ENCODE results near the gene SORBS2. TPM values are rescaled to one million over a fixed set of nuclear protein-coding genes. Genes with fewer than 3 reads are reported as not detected.
A peak's percentile ranks its signal among the peaks of the same experiment; 100 is the strongest.

SORBS2 gene
- total RNA-seq, 5 donors from 2014 or later (not counting 1 experiment from before 2014, with no cell fraction given) = 0.15 to 1.9 (median 0.98) TPM; not detected in 1

- WGBS (ENCODE audit: insufficient coverage) = 90% methylated on average over 2 of the region's 9 CpGs
- Mint-ChIP-seq H3K4me3 (no peak overlapping the region), H3K9me3 (no peaks in the 10 kb centered on the region), H3K27me3 (peaks cover 26 to 32% of the 10 kb centered on the region in 2 donors), H3K4me1 (peaks cover 3 to 6% (median 4%) of the 10 kb centered on the region in 3 donors), H3K36me3 (no peaks in the 10 kb centered on the region), H3K27ac (no peak overlapping the region)
- H3K4me1 ChIP-seq (ENCODE audit: control insufficient read depth in 1 of 2, extremely low read depth in 1 of 2, insufficient read depth in 2 of 2, low read length in 2 of 2) = no peaks in the 10 kb centered on the region
- peaks cover 0 to 18% of the 10 kb centered on the region in 2 experiments for H3K27me3 ChIP-seq (replicated peaks in 1 of 2; ENCODE audit: control insufficient read depth in 2 of 2, extremely low read depth in 1 of 2, insufficient read depth in 2 of 2, low read length in 1 of 2)
- H3K36me3 ChIP-seq (ENCODE audit: control insufficient read depth in 2 of 2, extremely low read depth in 1 of 2, insufficient read depth in 1 of 2, low read length in 1 of 2) = no peaks in the 10 kb centered on the region
- DNase-seq (no peak), ATAC-seq (replicated peaks in 1 of 4) (no peak)
- no peaks in the 10 kb centered on the region for H3K9me3 ChIP-seq
- no peak overlapping the region for H3K27ac ChIP-seq (ENCODE audit: low read length)
- H3K4me3 ChIP-seq (ENCODE audit: control insufficient read depth in 1 of 2, extremely low read depth in 1 of 2, low read length in 1 of 2) = no peak overlapping the region
- CTCF ChIA-PET = no interaction called here
- POLR2A ChIA-PET = no interaction called here
Measured at GRCh38 chr4:185637163-185637875, 174.7 kb downstream of the SORBS2 start.

DNA sequence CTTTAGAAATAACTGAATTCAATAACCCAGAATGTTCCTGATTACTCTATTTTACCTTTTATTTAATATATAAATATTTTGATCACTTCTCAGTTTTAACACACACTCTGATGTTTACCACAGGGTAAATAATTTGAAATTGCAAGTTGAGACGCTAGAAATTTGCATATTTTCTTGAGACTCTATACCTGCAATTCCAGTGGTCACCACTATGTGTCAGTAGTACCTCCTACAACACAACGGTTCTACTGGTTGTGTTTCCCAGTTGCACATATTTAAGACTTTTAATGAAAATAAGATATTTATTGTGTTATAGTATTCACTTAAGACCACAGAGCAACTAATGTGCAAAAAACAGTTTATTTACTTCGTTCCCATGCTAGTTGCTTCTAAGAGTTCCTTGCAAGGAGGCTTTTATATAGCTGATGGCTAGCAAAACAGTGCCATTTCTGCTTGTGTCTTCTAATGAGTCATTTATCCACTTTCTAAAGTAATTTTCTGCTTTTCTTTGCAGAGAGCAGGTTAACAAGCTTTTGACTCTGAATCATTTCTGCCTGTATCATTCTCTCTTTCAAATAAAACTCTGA, 177.8 kb downstream of the SORBS2 start:
- CTCF ChIA-PET = no interaction called here
- Histone ChIP-seq H3K9me3 (no peaks in the 10 kb centered on the region), H3K27me3 (replicated peaks in 1 of 2; ENCODE audit: control insufficient read depth in 2 of 2, extremely low read depth in 1 of 2, insufficient read depth in 2 of 2, low read length in 1 of 2) (peaks cover 0 to 21% of the 10 kb centered on the region in 2 experiments), H3K27ac (ENCODE audit: low read length) (no peak overlapping the region), H3K36me3 (ENCODE audit: control insufficient read depth in 2 of 2, extremely low read depth in 1 of 2, insufficient read depth in 1 of 2, low read length in 1 of 2) (no peaks in the 10 kb centered on the region), H3K4me1 (ENCODE audit: control insufficient read depth in 1 of 2, extremely low read depth in 1 of 2, insufficient read depth in 2 of 2, low read length in 2 of 2) (no peaks in the 10 kb centered on the region), H3K4me3 (ENCODE audit: control insufficient read depth in 1 of 2, extremely low read depth in 1 of 2, low read length in 1 of 2) (no peak overlapping the region)
- H3K4me3 Mint-ChIP-seq = no peak overlapping the region
- DNase-seq (peak in 1 of 35 experiments; percentile 2), ATAC-seq (replicated peaks in 1 of 4) (no peak)
- H3K36me3 Mint-ChIP-seq = no peaks in the 10 kb centered on the region
- no peaks in the 10 kb centered on the region for H3K9me3 Mint-ChIP-seq
- H3K4me1 Mint-ChIP-seq = peaks cover 3 to 6% (median 4%) of the 10 kb centered on the region in 3 donors
- POLR2A ChIA-PET = no interaction called here
- no peak overlapping the region for H3K27ac Mint-ChIP-seq
- H3K27me3 Mint-ChIP-seq = peaks cover 25 to 37% of the 10 kb centered on the region in 2 donors
- WGBS (ENCODE audit: insufficient coverage) = no CpG with 5 or more reads among the region's 3 CpGs

- no peak overlapping the region for H3K27ac Mint-ChIP-seq
- ChIA-PET CTCF (interaction anchor here in 1 of 2 donors (1.8 kb wide), 1 partner anchor 8 kb away, joined by 3 read pairs; no protein-coding TSS in a partner anchor), POLR2A (no interaction called here)
- Histone ChIP-seq H3K4me3 (ENCODE audit: control insufficient read depth in 1 of 2, extremely low read depth in 1 of 2, low read length in 1 of 2) (no peak overlapping the region), H3K27me3 (replicated peaks in 1 of 2; ENCODE audit: control insufficient read depth in 2 of 2, extremely low read depth in 1 of 2, insufficient read depth in 2 of 2, low read length in 1 of 2) (peaks cover 0 to 20% of the 10 kb centered on the region in 2 experiments), H3K27ac (ENCODE audit: low read length) (no peak overlapping the region), H3K36me3 (ENCODE audit: control insufficient read depth in 2 of 2, extremely low read depth in 1 of 2, insufficient read depth in 1 of 2, low read length in 1 of 2) (no peaks in the 10 kb centered on the region), H3K4me1 (ENCODE audit: control insufficient read depth in 1 of 2, extremely low read depth in 1 of 2, insufficient read depth in 2 of 2, low read length in 2 of 2) (no peaks in the 10 kb centered on the region), H3K9me3 (no peaks in the 10 kb centered on the region)
- 89% methylated on average over 5 of the region's 9 CpGs for WGBS (ENCODE audit: insufficient coverage)
- ATAC-seq (replicated peaks in 1 of 4) = no peak
- no peaks in the 10 kb centered on the region for H3K9me3 Mint-ChIP-seq
- no peak for DNase-seq
- no peak overlapping the region for H3K4me3 Mint-ChIP-seq
- no peaks in the 10 kb centered on the region for H3K4me1 Mint-ChIP-seq
- H3K36me3 Mint-ChIP-seq = no peaks in the 10 kb centered on the region
- peaks cover 15 to 16% of the 10 kb centered on the region in 2 donors for H3K27me3 Mint-ChIP-seq
Measured at GRCh38 chr4:185626798-185627197, 185.2 kb downstream of the SORBS2 start.

- no peak overlapping the region for H3K27ac ChIP-seq (ENCODE audit: low read length)
- no peak for ATAC-seq (replicated peaks in 1 of 4)
- no peak overlapping the region for H3K27ac Mint-ChIP-seq
- H3K27me3 ChIP-seq (replicated peaks in 1 of 2; ENCODE audit: control insufficient read depth in 2 of 2, extremely low read depth in 1 of 2, insufficient read depth in 2 of 2, low read length in 1 of 2) = peaks cover 0 to 16% of the 10 kb centered on the region in 2 experiments
- H3K36me3 Mint-ChIP-seq = no peaks in the 10 kb centered on the region
- peaks cover 13 to 15% of the 10 kb centered on the region in 2 donors for H3K27me3 Mint-ChIP-seq
- H3K4me1 Mint-ChIP-seq = no peaks in the 10 kb centered on the region
- no peaks in the 10 kb centered on the region for H3K9me3 ChIP-seq
- no peaks in the 10 kb centered on the region for H3K36me3 ChIP-seq (ENCODE audit: control insufficient read depth in 2 of 2, extremely low read depth in 1 of 2, insufficient read depth in 1 of 2, low read length in 1 of 2)
- H3K9me3 Mint-ChIP-seq = no peaks in the 10 kb centered on the region
- CTCF ChIA-PET = interaction anchor here (0.6 kb wide), 2 partner anchors 199 to 801 kb away, joined by 3 read pairs; no protein-coding TSS in a partner anchor
- H3K4me3 ChIP-seq (ENCODE audit: control insufficient read depth in 1 of 2, extremely low read depth in 1 of 2, low read length in 1 of 2) = no peak overlapping the region
- no CpG with 5 or more reads among the region's 2 CpGs for WGBS (ENCODE audit: insufficient coverage)
- POLR2A ChIA-PET = no interaction called here
- H3K4me3 Mint-ChIP-seq = no peak overlapping the region
- no peaks in the 10 kb centered on the region for H3K4me1 ChIP-seq (ENCODE audit: control insufficient read depth in 1 of 2, extremely low read depth in 1 of 2, insufficient read depth in 2 of 2, low read length in 2 of 2)
- DNase-seq = no peak
Measured at GRCh38 chr4:185625503-185625902, 186.5 kb downstream of the SORBS2 start.

DNA sequence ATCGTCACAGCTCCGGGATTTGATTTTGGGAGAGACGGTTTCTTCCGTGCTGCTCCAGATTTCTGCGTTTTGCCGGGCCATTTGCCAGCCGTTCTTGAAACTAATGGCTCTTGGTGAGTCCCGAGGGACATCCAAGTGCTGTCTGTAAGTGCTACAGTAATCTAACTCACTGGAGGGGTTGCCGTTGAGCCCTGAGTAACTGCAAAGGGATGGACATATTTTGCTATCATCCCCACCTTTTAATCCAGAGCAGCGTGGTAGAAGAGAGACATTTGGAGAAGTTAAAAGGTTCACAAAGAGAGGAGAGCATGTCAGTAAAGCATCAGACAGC, 187.8 kb downstream of the SORBS2 start:
- POLR2A ChIA-PET = no interaction called here
- H3K36me3 Mint-ChIP-seq = no peaks in the 10 kb centered on the region
- H3K27me3 Mint-ChIP-seq = peaks cover 11 to 14% of the 10 kb centered on the region in 2 donors
- Histone ChIP-seq H3K27ac (ENCODE audit: low read length) (no peak overlapping the region), H3K27me3 (replicated peaks in 1 of 2; ENCODE audit: control insufficient read depth in 2 of 2, extremely low read depth in 1 of 2, insufficient read depth in 2 of 2, low read length in 1 of 2) (peaks cover 0 to 18% of the 10 kb centered on the region in 2 experiments), H3K9me3 (no peaks in the 10 kb centered on the region), H3K4me3 (ENCODE audit: control insufficient read depth in 1 of 2, extremely low read depth in 1 of 2, low read length in 1 of 2) (no peak overlapping the region), H3K4me1 (ENCODE audit: control insufficient read depth in 1 of 2, extremely low read depth in 1 of 2, insufficient read depth in 2 of 2, low read length in 2 of 2) (no peaks in the 10 kb centered on the region), H3K36me3 (ENCODE audit: control insufficient read depth in 2 of 2, extremely low read depth in 1 of 2, insufficient read depth in 1 of 2, low read length in 1 of 2) (no peaks in the 10 kb centered on the region)
- no peaks in the 10 kb centered on the region for H3K9me3 Mint-ChIP-seq
- ATAC-seq (replicated peaks in 1 of 4) = no peak
- no peak for DNase-seq
- no peaks in the 10 kb centered on the region for H3K4me1 Mint-ChIP-seq
- CTCF ChIA-PET = no interaction called here
- no peak overlapping the region for H3K4me3 Mint-ChIP-seq
- 89% methylated on average over 7 of the region's 10 CpGs for WGBS (ENCODE audit: insufficient coverage)
- H3K27ac Mint-ChIP-seq = no peak overlapping the region

DNA sequence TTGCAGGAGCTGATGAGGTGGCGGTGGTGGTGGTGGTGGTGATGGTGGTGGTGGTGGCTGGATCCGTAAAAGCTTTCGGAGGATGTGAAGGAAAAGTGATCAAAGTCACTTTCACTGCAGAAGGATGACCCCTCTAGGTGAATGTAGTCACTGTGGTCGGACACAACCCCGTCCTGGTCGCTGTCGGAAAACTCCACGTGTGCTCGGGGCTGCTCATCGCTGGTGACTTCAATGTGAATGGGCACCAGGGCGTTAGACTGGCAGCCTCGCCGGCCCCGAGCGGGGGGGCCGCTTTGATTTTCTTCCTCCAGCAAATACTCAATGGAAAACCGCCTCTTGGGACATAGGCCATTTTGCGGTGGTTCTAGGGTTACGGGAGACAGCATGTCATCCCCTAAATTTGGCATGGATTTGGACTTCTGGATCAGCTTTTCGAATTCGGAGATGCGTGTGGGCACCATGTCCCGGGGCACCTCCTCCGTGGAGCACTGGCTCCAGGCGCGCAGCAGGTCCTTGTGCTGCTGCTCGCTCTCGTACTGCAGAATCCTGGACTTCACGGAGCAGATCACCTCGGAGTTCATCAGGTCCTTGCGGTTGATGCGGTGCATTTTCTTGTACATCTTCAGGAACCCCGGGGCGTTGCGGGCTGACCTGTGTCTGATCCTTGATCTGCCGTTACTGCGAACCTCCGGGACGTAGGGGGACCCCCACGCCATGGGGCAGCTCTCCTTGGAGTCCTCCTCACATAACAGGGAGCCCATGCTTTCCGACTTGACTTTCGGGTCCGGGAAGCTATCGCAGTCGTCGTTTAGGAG, 188.3 kb downstream of the SORBS2 start:
- Mint-ChIP-seq H3K27ac (no peak overlapping the region), H3K9me3 (no peaks in the 10 kb centered on the region), H3K36me3 (no peaks in the 10 kb centered on the region), H3K4me3 (no peak overlapping the region), H3K4me1 (no peaks in the 10 kb centered on the region), H3K27me3 (peaks cover 8 to 9% of the 10 kb centered on the region in 2 donors)
- POLR2A ChIA-PET = no interaction called here
- CTCF ChIA-PET = no interaction called here
- H3K36me3 ChIP-seq (ENCODE audit: control insufficient read depth in 2 of 2, extremely low read depth in 1 of 2, insufficient read depth in 1 of 2, low read length in 1 of 2) = no peaks in the 10 kb centered on the region
- WGBS (ENCODE audit: insufficient coverage) = 95% methylated on average over 38 of the region's 46 CpGs
- ATAC-seq (replicated peaks in 1 of 4) (no peak), DNase-seq (no peak)
- no peaks in the 10 kb centered on the region for H3K4me1 ChIP-seq (ENCODE audit: control insufficient read depth in 1 of 2, extremely low read depth in 1 of 2, insufficient read depth in 2 of 2, low read length in 2 of 2)
- H3K27me3 ChIP-seq (replicated peaks in 1 of 2; ENCODE audit: control insufficient read depth in 2 of 2, extremely low read depth in 1 of 2, insufficient read depth in 2 of 2, low read length in 1 of 2) = peaks cover 0 to 21% of the 10 kb centered on the region in 2 experiments
- H3K27ac ChIP-seq (ENCODE audit: low read length) = no peak overlapping the region
- no peak overlapping the region for H3K4me3 ChIP-seq (ENCODE audit: control insufficient read depth in 1 of 2, extremely low read depth in 1 of 2, low read length in 1 of 2)
- no peaks in the 10 kb centered on the region for H3K9me3 ChIP-seq
